Stimulated activated CD8-positive, alpha-beta memory T cell treated with anti-CD3 and anti-CD28 coated beads, Interleukin-7, amount 100 ng/mL, for 1 hour (primary cell): ENCODE data around the gene ELAVL1.
"Not testable (repeated sequence)": the region's sequence is repeated elsewhere in the genome, so short reads cannot be mapped to it uniquely, and the experiment has no call there.

ENCODE experiments used
- DNase-seq, 2 donors: peaks; one replicate each; pipeline ENCODE4 v3.0.0-alpha.2; 2020; ENCODE audit warnings: low read depth in 2 of 2

ELAVL1 gene

DNA sequence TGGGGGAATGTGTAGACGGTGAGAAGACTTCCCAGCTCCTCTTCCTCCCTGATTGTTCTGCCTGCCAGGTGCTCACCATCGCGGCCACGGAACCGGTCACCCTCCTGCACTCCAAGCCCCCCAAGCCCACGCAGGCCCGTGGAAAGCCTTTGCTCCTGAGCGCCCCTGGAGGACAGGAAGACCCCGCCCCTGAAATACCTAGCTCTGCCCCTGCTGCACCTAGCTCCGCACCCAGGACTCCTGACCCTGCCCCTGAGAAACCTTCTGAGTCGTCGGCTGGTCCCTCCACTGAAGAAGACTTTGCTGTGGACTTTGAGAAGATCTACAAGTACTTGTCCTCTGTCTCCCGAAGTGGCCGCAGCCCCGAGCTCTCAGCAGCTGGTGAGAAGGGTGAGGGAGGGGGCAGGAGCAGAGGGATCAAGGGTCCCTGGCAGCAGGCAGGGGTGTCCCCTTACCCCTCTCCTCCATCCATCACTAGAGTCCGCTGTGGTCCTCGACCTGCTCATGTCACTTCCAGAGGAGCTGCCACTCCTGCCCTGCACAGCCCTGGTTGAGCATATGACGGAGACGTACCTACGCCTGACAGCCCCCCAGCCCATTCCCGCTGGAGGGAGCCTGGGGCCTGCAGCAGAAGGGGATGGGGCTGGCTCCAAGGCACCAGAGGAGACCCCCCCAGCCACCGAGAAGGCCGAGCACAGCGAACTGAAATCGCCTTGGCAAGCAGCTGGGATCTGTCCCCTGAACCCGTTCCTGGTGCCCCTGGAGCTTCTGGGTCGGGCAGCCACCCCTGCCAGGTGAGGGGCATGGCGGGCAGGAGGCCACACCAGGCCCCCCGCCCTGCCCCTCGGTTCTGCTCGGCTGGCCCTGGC, 83.2 kb downstream of the ELAVL1 start:
- DNase-seq = no peak

DNA sequence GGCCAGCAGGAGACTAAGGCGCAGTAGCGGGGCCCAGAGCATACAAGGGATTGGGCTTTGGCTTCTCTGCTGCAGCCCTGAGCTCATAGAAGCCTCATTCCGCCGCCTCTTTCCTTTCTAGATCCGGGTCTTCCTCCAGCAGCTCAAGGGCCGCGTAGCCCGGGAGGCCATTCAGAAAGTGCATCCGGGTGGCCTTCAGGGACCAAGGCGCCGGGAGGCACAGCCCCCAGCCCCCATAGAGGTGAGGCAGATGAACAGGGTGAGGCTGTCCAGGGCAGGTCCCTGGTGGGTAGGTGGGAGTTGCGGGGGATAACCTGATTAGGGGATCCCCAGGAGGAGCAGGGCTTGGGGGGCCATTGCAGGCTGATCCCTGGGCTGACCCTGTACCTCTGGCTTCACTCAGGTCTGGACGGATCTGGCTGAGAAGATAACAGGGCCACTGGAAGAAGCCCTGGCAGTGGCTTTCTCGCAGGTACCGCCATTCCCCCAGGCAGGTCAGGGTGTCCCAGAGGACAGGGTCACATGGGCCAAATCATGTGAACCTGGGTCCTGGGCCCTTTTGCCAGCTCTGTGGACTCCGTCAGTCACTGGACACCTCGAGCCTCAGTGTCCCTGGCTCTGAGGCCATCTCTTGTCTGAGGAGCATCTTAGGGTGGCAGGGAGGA, 84.0 kb downstream of the ELAVL1 start:
- no peak for DNase-seq

DNA sequence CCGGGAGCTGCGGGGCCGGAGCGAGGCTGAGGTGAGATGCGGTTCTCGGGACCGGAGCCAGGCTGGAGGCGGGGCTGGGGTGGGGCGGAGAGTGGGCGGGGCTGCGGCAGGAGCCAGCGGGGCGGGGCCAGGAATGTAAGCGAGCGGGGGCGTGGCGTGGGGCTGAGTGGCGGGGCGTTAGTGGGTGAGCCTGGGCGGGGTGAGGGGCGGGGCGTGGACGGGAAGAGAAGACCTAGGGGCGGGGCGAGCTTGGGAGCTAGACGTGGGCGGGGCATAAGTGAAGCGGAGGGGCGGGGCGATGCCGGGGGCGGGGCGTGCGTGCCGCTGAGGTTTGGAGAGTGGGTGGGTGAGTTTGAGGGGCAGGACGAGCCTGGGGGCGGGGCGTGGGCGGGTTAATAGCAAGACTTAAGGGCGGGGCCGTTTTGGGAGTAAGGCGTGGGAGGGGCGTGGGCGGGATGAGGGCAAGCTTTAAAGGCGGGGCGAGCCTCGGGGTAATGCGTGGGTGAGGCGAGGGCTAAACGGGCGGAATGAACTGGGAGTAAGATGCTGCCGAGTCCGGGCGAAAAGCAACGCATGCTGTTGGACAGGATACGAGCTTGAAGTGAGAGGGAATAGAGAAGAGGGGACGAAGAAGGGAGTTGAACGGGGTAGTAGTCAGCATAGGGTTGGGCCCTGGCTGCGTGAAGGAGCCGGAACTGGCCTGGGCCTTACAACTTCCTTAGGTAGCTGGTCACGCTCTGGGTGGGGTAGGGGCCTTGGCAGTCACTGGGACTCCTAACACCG, 84.7 kb downstream of the ELAVL1 start:
- peak; percentile 99 to 100 for DNase-seq

DNA sequence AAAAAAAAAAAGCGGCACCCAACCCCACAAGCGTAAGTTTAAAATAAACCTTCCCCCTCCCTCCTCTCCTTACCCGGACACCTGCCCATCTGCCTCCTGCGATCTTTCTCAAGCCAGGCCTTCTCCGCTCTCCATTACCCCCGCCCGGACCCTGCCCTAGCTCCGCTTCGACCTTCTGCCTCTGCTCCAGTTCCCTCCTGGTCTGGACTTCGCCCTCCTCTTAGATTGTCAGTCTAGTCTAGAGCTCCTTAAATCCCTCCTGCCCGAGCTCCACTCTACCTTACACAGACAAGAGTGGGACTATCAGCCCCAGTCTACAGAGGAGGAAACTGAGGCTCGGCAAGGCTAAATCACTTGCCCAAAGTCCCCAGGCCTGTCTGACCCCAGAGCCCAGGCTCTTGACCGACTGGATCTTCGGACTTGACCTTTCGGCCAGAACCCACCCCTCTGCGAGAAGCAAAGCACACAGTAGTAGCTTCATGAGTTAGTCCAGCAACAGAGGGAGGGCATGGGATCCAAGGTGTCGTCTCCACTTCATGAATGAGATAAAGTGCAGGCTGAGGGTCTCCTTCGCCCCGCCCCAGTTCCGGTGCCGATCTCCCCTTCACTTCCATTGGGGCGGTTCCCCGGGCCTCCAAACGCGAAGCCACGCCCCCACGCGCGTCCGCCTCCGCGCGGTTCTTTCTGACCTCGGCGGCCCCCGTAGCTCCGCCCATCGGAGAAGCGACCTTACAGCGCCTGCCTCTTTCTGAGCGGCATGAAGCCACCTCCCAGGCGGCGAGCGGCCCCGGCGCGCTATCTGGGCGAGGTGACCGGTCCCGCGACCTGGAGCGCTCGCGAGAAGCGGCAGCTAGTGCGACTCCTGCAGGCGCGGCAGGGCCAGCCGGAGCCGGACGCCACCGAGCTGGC, 85.6 kb downstream of the ELAVL1 start, which contains the start of gene SNAPC2:
TSS of gene SNAPC2 (plus strand) at position 729 of the 909 bp plus-strand sequence. CDS start at position 758, 29 bp downstream.
- DNase-seq = peak; percentile 88 to 93

DNA sequence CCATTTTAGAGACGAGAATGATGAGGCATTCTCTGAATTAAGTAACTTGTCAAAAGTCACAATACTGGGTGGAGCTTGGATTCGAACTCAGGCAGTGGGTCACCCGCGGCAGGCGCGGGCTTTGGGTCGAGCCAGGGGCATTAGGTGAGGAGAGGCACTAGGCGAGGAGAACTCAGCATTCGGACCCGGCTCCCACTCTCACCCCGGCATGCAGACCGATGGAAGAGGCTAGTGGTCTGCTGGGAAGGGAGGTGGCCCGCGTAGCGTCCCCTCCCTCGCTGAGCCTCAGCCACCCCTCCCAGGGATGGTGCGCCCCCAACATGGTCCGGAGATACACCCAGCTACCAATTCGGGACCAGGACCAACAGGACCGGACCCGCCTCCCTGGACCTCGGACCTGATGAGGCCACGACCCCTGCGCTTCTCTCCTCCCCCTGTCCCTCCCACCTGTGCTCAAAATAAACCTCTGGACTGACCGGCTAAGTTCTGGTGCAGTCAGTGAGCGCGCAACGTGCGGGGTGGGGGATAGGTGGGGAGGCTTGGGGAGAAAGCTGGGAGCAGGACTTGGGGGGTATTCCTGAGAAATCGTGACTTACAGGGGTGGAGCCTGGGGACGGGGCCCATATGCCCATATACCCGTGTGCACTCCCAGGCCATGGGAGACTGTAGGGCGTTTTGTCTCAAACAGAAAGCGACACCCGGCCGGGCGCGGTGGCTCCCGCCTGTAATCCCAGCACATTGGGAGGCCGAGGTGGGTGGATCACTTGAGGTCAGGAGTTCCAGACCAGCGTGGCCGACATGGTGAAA, 86.6 kb downstream of the ELAVL1 start:
- DNase-seq = no peak

DNA sequence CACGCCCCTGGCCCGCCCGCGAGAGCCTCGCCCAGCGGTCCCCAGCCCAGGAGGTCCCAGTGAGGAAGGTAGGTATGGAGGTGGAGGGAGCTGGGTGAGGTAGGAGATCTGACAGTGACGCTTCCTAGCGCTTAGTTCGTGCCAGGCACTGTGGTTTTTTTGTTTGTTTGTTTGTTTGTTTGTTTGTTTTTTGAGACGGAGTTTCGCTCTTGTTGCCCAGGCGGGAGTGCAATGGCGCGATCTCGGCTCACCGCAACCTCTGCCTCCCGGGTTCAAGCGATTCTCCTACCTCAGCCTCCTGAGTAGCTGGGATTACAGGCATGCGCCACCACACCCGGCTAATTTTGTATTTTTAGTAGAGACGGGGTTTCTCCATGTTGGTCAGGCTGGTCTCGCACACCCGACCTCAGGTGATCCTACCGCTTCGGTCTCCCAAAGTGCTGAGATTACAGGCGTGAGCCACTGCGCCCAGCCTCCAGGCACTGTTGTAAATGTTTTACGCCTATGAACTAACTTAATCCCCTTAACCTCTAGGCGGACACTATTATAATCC, 87.3 kb downstream of the ELAVL1 start:
- not testable (repeated sequence) for DNase-seq

DNA sequence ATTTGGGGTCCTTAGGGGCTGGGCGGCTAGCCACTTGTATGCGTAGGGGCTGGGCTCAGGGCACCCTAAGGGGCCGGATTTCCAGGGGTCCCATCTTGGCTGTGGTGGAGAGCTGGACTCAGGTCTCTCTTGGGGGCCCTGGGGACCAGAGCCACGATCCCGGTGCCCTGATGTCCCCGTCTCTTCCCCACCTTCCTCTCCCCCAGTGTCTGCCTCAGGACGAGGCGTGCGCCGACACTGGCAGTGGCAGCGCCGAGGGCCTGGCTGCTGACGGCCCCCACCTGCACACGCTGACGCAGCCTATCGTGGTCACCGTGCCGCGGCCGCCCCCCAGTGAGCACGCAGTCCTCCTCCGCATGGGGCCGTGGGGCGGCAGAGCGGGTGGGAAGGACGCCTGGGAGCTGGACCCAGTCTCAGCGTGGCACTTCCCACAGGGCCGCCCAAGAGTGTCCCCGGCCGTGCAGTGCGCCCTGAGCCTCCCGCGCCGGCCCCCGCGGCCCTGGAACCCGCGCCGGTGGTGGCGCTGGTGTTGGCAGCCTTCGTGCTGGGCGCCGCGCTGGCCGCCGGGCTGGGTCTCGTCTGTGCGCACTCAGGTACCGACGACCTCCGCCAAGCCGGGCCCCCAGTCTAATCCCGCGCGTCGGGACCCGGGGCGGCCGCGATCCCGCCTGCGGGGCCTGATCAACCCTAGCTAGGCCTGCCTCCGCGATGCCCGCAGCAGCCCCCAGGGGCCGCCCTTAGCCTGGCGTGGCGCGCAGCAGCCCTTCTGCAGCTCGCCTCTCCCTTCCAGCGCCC, 88.0 kb downstream of the ELAVL1 start:
- peak in 1 of 2 donors; percentile 34 for DNase-seq

DNA sequence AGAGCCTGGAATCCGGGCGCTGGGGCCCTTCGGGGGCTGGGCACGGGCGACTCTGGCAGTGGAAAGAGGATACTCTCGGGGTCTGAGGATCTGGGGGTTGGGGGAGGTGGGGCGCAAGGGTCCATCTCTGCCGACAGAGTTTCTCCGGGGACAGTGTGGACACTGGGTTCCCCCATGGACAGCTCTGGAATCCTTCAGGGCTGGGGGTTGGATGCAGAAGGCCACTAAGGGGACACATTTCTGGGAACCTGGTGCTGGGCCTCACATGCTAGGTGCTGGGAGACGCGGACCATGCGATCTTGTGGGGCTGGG, 88.5 kb downstream of the ELAVL1 start:
- DNase-seq = no peak

DNA sequence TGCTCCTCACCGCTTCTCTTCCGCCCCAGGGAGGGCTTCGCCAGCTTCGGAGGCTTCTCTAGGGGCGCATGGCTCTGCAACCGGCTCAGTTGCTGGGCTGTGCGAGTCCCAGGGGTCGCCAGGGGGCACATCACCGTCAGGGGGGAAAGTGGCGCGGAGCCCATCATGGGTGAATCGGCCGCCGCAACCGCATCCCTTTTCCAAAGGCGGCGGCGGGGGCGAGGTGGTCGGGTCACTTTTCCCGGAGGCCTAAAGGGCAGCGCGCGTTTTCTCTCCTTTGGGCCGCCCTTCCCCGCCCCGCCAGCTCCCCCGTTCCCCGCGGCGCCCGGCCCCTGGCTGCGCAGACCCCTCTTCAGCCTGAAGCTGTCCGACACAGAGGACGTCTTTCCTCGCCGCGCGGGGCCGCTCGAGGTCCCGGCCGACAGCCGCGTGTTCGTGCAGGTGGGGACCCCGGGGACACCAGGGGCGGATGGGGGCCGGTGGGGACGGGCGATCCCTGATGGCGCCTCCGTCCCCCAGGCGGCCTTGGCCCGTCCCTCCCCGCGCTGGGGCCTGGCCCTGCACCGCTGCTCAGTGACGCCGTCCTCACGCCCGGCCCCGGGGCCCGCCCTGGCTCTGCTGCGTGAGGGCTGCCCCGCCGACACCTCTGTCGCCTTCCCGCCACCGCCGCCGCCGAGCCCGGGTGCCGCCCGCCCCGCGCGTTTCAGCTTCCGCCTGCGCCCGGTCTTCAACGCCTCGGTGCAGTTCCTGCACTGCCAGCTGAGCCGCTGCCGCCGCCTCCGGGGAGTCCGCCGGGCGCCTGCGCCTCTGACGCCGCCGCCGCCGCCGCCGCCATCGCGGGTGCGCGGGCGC, 89.1 kb downstream of the ELAVL1 start:
- DNase-seq = no peak

DNA sequence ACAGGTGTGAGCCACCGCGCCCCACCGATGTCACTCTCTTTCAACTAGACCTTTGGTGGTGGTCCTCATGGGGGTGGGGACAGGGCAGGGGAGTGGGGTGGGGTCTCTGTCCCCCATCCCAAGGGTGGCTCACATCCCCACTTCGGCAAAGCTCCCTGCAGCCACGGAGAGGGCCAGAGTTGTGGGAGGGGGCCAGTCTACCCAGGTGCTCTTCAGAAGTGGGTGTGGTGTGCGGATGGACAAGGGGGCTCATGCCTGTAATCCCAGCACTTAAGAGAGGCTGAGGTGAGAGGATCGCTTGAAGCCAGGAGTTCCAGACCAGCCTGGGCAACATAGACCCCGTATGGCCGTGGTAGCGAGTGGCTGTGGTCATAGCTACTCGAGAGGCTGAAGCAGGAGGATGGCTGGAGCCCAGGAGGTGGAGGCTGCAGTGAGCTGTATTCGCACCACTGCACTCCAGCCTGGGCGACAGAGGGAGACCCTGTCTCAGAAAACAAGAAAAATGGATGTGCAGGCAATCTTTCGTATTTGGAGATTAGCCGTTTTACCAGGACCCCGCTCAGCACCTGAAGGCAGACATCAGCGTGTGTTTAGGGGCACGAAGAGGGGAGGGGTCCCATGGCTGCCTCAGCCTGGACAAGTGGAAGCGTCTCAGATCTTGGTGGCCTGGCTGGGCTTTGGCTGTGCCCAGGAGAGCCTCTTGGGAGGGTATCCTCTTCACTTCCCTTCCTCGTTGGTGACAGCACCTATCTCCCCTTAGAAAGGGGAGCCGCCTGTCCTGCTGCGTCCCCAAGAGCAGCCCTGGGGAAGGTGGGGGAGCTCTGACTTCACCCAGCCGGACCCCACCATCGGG, 90.0 kb downstream of the ELAVL1 start:
- no peak for DNase-seq

DNA sequence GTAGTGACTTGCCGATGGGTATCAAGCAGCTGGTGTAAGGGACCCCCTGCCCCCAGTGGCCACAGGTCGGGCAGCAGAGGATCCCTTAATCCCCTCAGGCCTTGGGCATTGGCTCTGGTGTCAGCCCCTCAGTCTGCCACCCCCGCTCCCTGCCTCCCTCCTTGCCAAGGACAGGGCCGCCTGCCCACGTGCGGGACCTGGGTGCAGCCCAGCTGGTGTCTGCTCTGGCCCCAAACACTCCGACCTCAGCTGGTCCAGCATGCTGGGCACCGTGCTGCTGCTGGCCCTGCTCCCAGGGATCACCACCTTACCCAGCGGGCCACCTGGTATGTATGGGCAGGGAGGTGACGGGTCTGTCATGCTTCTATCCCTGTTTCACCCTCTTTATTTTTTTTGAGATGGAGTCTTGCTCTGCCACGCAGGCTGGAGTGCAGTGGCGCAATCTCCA, 90.8 kb downstream of the ELAVL1 start, which contains the start of gene TGFBR3L:
TSS of gene TGFBR3L (plus strand) at position 233 of the 448 bp plus-strand sequence.
- DNase-seq = no peak

DNA sequence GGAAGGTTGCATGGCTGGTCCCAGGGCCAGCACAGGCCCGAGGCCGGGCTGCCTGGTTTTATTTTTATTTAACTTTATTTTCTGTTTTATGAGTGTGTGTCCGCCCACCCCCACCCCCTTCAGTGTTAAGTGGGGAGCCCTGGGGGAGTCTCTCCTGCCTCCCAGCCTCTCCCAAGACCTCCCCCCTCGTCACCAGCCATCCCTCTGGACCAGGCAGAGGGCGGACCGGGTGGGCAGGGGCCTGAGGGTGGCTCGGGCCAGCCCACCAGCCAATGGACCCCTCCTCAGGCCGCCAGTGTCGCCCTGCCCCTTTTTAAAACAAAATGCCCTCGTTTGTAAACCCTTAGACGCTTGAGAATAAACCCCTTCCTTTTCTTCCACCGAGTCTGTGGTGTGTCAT, 91.3 kb downstream of the ELAVL1 start:
- no peak for DNase-seq

DNA sequence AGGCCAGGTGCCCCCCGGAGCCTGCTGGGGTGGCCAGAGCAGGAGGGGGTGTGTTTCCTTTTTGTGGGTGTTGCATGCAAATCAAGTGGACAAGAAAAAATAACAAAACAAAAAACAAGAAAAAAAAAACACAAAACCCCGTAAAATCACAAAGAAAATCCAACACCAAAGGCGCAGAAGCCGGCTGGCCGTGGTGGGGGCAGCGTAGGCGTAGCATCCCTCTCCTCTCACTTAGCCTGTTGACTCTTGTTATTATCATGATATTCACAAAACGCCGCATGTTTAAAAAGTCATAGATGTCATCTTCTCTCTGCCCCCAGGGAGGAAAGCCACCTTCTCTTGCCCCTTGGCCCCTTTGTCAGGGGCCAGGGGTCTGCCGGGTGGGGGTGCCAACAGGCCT, 91.8 kb downstream of the ELAVL1 start:
- DNase-seq = no peak

DNA sequence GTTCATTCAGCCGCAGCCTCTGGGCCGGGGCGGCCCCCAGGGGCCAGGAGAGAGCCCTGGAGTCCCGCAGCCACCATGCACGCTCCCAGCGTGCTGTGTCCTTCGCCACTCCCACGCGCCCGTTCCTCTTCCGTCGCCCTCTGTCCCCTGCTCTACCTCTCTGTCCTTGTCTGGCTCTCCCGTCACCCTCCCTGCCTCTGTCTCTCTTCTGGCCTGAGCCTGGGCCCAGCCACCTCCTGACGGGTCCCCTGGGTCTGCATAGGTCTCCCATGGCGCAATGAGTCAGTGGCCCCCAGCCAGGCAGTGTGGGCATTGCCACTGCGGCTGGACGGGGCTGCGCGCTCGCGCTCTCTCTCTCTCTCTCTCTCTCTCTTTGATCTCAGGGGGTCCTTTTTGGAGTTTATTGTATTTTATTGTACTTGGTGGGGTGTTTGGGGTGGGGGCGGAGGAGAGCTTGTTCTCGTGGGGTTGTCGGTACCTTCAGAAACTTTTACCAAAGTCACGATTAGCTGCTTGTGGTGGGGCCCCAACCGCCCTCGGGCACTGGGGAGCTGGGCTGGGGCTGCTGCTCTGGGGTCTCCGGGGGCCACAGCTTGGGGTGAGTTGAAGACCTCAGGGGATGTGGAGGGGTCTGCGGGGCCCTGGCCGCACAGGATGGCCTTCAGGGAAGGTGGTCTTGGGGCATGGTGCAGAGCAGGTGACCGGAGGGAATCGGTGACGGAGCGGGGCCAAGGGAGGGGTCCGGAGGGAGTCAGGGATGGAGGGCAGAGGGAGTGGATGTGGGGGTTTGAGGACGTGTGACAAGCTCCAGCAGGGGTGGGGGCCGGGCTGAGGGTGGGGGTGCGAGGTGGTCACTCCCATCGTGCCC, 92.5 kb downstream of the ELAVL1 start:
- DNase-seq = no peak

DNA sequence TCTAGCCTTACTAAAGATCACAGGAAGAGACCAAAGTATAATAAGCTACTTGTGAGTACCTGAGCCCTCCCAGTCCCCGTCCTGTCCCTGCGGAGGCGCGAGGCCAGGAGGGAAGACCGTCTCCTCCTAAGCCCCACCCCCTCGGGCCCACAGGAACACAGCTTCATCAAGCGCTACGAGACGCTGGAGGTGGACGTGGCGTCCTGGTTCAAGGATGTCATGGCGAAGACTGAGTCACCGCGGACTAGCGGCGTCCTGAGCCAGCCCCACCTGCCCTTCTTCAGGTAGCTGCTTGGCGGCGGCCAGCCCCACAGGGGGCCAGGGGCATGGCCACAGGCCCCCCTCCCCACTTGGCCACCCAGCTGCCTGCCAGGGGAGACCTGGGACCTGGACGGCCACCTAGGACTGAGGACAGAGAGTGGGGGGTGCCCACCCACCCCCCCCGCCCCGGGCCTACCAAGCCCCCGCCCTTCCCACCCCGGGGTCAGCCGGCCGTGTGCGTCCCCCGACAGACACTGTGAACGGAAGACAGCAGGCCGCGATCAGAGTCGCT, 93.2 kb downstream of the ELAVL1 start:
- DNase-seq = no peak
